A375 (cell line): ENCODE measurements around the gene TAS1R1. TPM values are rescaled to one million over a fixed set of nuclear protein-coding genes. Genes with fewer than 3 reads are reported as not detected.

Source experiments
- small RNA-seq: library from RNA; depleted of rRNA; stranded (forward); fragments of <200 nt; gene quantifications from one replicate; pipeline ENCODE3, GENCODE V24; 2014
- total RNA-seq: library from RNA; depleted of rRNA; stranded (reverse); fragments of >200 nt; shearing (Covaris generic); gene quantifications from 2 replicates; pipeline ENCODE4 v1.2.3, GENCODE V29; 2014; rRNA removed

TAS1R1 gene
- 0.04 TPM in 1 of 2 replicates, not detected in the other for total RNA-seq

GRCh38 chr1:6554907-6555778, at the start of gene TAS1R1:
TAS1R1 (plus strand) TSS chr1:6555307; CDS start chr1:6555374, 67 bp downstream.

DNA sequence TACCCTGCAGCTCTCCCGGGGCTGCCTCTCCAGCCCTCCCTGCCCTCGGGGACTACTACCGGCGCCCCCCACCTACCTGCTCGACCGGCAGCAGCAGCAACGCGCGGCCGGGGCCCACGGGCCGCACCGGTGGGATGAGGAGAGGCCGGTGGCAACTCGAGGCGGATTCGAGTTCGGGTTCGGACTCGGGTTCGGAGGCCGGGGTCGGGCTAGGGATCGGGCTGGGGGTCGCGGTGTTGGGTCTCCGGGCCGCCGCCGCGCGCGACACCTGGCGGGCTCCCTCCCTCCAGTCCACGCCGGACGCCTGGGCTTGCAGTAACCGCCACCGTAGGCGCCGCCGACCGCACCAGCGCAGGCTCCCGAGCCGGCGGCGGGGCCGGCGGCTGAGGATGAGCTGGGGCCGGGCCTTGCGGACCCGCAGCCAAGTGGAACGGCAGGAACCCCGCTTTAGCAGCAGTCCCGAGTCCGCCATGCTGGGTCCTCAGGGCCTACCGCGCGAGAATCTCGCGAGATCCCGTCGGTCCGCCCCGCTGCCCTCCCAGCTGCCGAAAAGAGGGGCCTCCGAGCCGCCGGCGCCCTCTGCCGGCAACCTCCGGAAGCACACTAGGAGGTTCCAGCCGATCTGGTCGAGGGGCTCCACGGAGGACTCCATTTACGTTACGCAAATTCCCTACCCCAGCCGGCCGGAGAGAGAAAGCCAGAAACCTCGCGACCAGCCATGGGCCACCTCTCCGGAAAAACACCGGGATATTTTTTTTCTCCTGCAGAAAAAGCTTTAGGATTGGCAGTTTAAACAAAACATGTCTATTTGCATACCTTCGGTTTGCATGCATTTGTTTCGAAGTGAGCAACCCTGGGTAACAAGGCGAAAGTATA, 838 bp upstream of the TAS1R1 start, which contains the start of gene NOL9:
Gene NOL9, minus strand, starts transcription at position 483 of the 876 bp plus-strand sequence. Its CDS starts 11 bp downstream, at position 472.

GRCh38 chr1:6579374-6580118, 24.4 kb downstream of the TAS1R1 start, which contains the start of gene ZBTB48:
ZBTB48 (plus strand) TSS chr1:6579994; CDS start chr1:6580610, 616 bp downstream.

GRCh38 chr1:6602669-6603237, 47.6 kb downstream of the TAS1R1 start, which contains the start of gene KLHL21:
KLHL21 (minus strand) TSS chr1:6602869; CDS start chr1:6602817, 52 bp downstream.

DNA sequence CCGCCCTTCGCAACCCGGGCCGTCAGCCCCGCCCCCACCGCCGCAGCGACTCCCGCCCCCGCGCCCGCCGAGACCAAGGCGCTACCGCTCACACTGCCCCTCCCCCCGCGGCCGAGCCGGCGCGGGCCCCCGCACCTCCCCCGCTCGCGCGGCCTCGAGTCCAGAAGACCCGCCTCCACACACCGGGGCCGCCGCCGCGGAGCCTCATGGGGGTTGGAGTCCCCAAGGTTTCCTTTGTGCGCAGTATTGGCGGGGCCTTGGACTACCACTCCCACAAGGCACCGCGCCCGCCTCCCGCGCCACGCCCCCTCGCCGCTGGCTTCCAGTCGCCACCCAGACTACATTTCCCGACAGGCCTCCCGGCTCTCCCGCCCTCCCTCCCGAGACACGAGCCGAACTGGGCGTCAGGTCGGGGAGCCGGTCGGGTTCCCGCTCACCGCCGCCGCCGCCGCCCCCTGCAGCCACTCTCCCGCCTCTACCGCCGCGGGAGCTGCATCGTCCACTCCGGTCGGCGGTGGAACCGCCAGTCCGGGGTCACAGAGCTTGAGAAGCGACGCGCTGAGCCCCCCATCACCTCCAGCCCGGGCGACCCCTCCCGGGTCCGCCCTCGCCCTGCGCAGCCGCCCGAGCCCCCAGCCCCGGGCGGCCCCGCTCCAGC, 58.4 kb downstream of the TAS1R1 start, which contains the start of gene PHF13:
Gene PHF13, plus strand, starts transcription at position 371 of the 658 bp plus-strand sequence. CDS start 336 bp downstream, outside the sequence.

GRCh38 chr1:6624710-6625583, 69.8 kb downstream of the TAS1R1 start, which contains the start of gene THAP3:
THAP3 (plus strand) TSS chr1:6624868; CDS start chr1:6625219, 351 bp downstream.

Small RNAs within 50 kb of the gene (small RNA-seq; reads per million reads assigned to genes)
- gene RNU6-731P = not detected

Other genes with a start within 250 kb of the TAS1R1 start
- 166 and 192 TPM in 2 replicates for gene ACOT7, start 161.5 kb upstream of the TAS1R1 start, total RNA-seq
- gene HES2, start 135.4 kb upstream of the TAS1R1 start, total RNA-seq = 0.68 and 2.0 TPM in 2 replicates
- gene ESPN, start 130.5 kb upstream of the TAS1R1 start, total RNA-seq = 12.2 and 15.3 TPM in 2 replicates
- gene TNFRSF25, start 89.1 kb upstream of the TAS1R1 start, total RNA-seq = 28.0 and 28.6 TPM in 2 replicates
- 39.9 and 40.2 TPM in 2 replicates for gene PLEKHG5, start 63.6 kb upstream of the TAS1R1 start, total RNA-seq
- gene NOL9, start 794 bp upstream of the TAS1R1 start, total RNA-seq = 27.9 and 31.2 TPM in 2 replicates
- gene ZBTB48, start 24.7 kb downstream of the TAS1R1 start, total RNA-seq = 20.4 and 23.1 TPM in 2 replicates
- gene KLHL21, start 47.6 kb downstream of the TAS1R1 start, total RNA-seq = 121 and 127 TPM in 2 replicates
- gene PHF13, start 58.4 kb downstream of the TAS1R1 start, total RNA-seq = 9.2 and 11.1 TPM in 2 replicates
- 30.5 and 30.7 TPM in 2 replicates for gene THAP3, start 69.6 kb downstream of the TAS1R1 start, total RNA-seq
- 48.4 and 71.1 TPM in 2 replicates for gene DNAJC11, start 146.5 kb downstream of the TAS1R1 start, total RNA-seq
- 44.1 and 45.5 TPM in 2 replicates for gene CAMTA1, start 230.1 kb downstream of the TAS1R1 start, total RNA-seq